ENCODE data around the gene MNT.

DNA sequence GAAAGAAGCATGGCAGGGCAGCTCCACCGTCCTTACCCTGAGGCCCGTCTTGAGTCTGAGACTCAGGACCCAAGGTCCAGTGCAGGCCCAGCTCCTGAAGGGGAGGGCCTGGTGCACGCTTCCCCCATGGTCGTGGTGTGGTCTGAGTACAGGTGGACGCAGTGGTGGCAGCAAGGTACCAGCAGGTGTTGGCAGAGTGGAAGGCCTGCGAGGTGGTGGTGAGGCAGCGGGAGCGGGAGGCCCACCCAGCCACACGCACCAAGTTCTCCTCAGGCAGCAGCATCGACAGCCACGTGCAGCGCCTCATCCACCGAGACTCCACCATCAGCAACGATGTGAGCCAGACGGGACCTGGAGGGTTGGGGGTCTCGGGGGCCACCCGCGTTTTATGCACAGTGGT, 27.7 kb downstream of the MNT start:
- TF ChIP-seq CTCF (IDR thresholded peaks at IDR 0.05; ENCODE audit: low read depth, low read length): no peak
- no peak for TF ChIP-seq EZH2phosphoT487 (IDR thresholded peaks at IDR 0.05; ENCODE audit: low read depth)
